KOPT-K1 (cell line): ENCODE measurements around the gene SUV39H1.

Source experiments
- H3K27ac ChIP-seq: fragments of 200-600 bp; sonication (generic); 2 replicates; pipeline ENCODE4 v1.5.1; 2016; ENCODE audit warnings: antibody characterized with exemption, mild to moderate bottlenecking, low read depth, low read length; ENCODE audit not compliant: poor library complexity, severe bottlenecking
- H3K36me3 ChIP-seq: fragments of 200-600 bp; sonication (generic); 2 replicates; pipeline ENCODE4 v1.5.1; 2017; ENCODE audit warnings: antibody characterized with exemption, mild to moderate bottlenecking, low read length, moderate library complexity; ENCODE audit not compliant: insufficient read depth
- H3K9me3 ChIP-seq: fragments of 200-600 bp; sonication (generic); 2 replicates; pipeline ENCODE4 v1.5.1; 2017; ENCODE audit warnings: antibody characterized with exemption, low read length, mild to moderate bottlenecking; ENCODE audit not compliant: insufficient read depth, poor library complexity, severe bottlenecking

The SUV39H1 gene

DNA sequence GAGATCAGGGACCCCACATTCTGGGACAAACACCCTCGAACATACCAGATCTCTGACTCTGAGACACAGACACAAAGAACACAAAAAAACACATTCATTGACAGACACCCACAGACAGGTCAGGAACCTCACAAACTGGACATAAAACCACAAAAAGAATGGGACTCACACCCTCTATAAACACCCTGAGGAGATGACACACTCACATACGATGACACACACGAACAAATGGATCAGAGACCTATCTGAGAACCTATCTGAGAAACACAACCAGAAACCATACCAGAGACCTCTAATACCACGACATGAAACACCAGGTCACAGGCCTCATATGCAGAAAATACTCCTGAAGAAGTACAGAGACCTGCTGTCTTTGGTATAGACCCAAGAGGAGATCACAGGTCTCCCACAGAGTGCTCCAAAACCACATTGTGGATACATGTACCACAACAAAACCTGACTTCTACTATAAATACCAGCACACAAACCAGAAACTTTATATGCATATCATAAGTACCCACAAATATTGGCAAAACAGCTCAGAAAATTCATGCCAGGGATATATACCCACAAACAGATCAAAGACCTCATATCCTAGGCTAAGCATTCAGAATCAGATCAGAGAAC, 19.5 kb downstream of the SUV39H1 start:
- H3K9me3 ChIP-seq, result no peaks in the 10 kb centered on the region
- H3K36me3 ChIP-seq, result no peaks in the 10 kb centered on the region

DNA sequence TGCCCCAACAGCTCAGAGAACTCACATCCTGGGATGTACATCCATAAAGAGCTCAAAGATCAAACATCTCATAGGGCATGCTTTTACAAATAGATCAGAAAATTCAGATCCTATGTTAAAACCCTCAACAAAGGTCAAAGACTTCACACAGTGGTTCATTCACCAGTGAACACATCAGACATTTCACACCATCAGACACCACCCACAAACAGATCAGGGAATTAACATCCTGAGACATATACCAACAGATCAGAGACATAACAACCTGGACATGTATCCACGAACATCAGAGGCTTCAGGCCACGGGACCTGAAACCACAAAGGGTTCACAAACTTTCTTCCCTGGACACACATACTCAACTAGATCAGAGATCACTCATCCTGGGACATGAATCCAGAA, 23.4 kb downstream of the SUV39H1 start:
- Histone ChIP-seq H3K9me3 (no peaks in the 10 kb centered on the region), H3K36me3 (no peaks in the 10 kb centered on the region), H3K27ac (no peak overlapping the region)

More for the DNA sequence above, 19.5 kb downstream of the SUV39H1 start:
- H3K27ac ChIP-seq, result no peak overlapping the region

DNA sequence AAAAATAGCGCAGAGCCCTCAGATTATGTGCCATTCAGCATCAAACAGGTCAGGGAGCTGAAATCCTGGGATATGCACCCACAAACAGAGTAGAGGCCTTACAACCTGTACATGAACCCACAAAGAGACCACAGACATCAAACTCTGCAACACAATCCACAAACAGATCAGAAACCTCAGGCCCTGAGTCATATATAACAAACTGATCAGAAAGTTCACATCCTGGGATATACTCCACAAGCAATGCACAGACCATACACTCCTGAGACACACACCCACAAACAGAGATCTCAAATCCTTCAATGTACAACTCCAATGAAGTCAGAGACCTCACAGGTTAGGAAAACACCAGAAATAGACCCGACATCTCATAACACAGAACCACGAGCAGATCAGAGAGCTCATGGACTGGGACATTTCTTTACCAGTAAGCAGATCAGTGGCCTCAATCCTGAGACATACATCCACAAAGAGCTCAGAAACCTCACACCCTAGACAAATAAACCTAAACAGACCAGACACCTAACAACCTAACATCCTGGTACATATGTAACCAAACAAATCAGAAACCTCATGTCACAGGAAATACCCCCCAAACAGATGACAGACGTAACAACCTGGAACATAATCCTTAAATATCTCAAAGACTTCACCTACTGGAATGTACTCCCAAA, 24.2 kb downstream of the SUV39H1 start:
- no peak overlapping the region for H3K27ac ChIP-seq
- no peaks in the 10 kb centered on the region for H3K36me3 ChIP-seq
- H3K9me3 ChIP-seq, result no peaks in the 10 kb centered on the region

DNA sequence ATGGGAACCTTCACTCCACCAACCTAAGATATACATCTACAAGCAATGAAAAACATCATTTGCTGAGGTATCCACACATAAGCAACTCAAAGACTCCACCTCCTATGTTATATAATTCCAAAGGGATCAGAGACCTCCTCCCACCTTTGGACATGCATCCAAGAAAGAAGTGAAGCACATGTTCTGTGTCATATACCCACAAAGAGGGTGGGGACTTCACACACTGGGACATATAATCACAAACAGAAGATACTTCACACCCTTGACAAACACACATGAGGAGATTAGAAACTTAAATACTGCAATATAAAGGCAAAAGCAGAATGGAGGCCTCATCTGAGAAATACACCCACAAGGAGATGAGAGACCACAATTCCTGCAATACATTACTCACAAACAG, 25.4 kb downstream of the SUV39H1 start:
- Histone ChIP-seq H3K36me3 (no peaks in the 10 kb centered on the region), H3K27ac (no peak overlapping the region), H3K9me3 (no peaks in the 10 kb centered on the region)

DNA sequence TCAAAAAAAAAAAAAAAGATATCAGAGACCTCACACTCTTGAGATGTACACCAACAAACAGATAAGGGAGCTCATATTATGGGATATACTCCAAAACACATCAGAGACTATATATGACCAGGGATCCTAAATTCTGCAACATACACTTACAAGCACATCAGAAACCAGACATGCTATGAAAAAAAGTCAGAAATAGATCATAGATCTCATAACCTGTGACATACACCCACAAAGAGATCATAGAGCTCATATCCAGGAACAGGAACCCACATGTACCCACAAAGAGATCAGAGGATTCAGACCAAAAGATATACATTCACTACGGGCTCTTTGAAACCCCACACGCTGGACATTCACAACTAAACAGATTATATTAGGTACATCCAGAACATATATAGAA, 30.1 kb downstream of the SUV39H1 start:
- H3K27ac ChIP-seq, result no peak overlapping the region
- H3K36me3 ChIP-seq, result no peaks in the 10 kb centered on the region
- H3K9me3 ChIP-seq, result no peaks in the 10 kb centered on the region

DNA sequence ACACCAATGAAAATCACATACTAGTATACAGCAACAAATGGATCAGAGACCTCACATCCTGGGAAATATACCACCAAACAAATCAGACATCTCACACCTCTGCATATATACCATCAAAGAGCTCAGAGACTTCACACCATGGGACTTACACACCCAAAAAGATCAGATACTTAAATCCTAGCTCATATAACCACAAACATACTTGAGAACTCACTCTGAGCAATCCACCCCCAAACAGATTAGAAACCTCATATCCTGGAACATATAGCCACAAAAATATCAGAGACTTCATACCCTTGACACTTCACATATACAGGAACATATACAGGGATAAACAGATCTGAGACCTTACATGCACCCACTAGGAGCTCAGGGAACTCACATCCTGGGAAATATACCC, 32.1 kb downstream of the SUV39H1 start:
- Histone ChIP-seq H3K27ac (no peak overlapping the region), H3K36me3 (no peaks in the 10 kb centered on the region), H3K9me3 (no peaks in the 10 kb centered on the region)

DNA sequence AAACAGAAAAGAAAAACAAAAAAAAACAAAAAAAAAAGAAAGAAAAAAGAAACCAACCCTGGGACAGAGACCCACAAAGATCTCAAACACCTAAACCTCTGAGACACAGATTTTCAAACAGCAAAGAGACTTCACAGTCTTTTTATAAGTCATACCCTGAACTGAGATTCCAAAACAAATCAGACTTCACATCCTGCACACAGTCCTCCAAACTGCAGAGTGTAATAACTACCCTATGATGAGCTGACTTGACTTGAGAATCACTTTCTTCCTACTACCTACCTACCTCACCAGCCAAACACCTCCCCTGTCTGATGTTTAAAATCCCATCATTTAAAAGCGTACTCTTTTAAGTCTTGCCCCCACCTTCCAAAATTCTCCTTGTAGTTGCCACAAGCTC, 39.8 kb downstream of the SUV39H1 start:
- Histone ChIP-seq H3K9me3 (no peaks in the 10 kb centered on the region), H3K27ac (peak overlapping the region; percentile 85), H3K36me3 (no peaks in the 10 kb centered on the region)

DNA sequence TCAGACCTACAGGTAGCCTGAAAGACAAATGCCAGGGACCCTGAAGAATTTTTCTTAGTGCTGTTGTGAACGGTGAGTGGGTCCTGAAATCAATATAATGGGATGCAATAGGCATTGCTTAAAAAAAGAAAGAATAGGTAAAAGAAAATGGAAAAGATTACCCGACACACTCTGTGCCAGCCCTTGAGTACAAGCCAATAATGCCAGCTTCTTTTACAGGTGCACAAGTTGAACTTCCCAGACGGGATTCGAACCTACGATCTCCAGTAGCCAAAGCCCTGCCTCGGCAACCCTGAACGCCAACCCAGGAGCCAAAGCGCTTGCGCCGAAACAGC, 40.3 kb downstream of the SUV39H1 start:
- Histone ChIP-seq H3K27ac (peak overlapping the region; percentile 85), H3K9me3 (no peaks in the 10 kb centered on the region), H3K36me3 (no peaks in the 10 kb centered on the region)

DNA sequence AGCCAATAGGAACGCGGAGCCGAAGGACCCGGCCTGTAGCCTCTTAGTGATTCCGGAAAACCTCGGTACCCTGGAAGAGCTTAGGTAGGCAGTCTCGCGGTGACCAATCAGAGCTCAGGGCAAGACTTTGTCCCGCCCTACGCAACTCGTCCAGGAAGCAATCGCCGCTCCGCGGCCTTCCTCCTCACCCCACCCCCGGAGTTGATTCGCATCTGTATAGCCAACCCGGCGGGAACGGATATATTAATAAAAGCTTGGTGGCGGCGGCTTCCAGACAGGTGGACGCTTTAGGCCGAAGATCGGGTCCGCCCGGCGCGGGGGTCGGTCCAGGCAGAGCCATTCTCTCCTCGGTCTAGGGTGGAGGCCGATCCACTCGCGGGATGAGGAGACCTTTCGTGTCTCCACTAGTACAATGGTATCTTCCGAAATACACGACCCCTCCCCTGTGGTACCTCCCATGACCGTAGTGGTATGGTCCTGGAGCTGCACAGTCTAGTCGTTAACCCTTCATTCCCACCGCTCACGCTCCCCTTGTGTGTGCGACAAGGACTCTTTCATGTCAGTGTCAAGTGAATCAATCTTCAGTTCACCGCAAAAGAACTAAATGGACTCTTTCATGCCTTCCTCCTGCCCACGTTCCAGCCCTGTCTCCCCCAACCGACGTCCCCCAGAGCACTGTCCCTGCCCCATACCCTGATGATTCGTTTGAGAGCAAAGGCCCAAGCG, 40.8 kb downstream of the SUV39H1 start:
- Histone ChIP-seq H3K9me3 (no peaks in the 10 kb centered on the region), H3K36me3 (no peaks in the 10 kb centered on the region), H3K27ac (peak overlapping the region; percentile 85)

DNA sequence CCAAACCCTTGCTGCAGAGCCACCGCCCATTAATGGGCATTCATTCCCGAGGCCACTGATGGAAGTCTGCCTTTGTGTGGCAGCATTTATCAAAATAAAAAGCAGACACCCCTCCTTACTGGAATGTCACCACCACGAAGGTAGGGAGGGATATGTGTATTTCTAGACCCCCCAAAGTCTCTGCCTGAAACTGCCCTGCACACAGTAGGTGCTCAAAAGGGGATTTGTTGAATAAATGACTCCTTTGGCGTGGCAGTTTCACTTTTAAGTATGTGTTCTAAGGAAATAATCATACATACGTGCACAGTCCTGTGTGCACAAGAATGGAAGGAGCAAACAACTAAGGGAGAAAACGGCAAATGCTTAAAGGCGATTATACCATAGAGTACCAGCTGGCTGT, 41.4 kb downstream of the SUV39H1 start:
- no peaks in the 10 kb centered on the region for H3K36me3 ChIP-seq
- peak overlapping the region; percentile 85 for H3K27ac ChIP-seq
- H3K9me3 ChIP-seq, result no peaks in the 10 kb centered on the region

DNA sequence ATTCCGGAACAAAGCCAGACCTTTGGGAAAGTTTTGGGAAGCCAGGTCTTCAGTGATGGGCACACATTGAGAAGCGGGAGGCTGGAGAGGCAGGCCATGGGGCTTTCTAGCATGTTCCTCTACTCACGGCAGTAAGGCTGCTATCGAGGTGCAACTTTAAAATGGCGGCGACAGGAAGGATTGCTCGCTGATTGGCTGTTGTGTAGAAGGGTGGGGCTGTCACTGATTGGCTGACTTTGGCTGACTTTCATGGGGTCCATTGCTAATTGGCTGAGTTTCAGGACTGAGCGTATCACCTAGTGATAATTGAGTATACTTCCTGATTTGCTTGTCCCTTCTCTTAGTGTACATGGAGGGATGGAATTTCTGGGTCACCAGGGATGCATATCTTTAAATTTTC, 45.3 kb downstream of the SUV39H1 start:
- Histone ChIP-seq H3K27ac (no peak overlapping the region), H3K36me3 (no peaks in the 10 kb centered on the region), H3K9me3 (no peaks in the 10 kb centered on the region)

DNA sequence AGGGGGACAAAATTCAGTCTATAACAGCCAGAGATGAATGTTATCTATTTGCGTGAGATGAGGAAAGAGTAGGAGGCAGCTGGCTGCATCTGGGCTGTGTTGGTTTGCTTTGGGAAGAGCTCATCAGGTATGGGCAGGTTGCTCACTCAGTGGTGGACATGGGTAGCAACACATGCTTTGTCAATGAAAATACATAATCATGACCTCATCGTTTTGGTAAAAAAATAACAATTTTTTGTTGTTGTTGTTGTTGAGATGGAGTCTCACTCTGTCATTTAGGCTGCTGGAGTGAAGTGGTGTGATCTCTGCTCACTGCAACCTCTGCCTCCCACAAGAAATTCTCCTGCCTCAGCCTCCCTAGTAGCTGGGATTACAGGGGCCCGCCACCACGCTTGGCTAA, 48.7 kb downstream of the SUV39H1 start:
- Histone ChIP-seq H3K27ac (no peak overlapping the region), H3K36me3 (no peaks in the 10 kb centered on the region), H3K9me3 (no peaks in the 10 kb centered on the region)

DNA sequence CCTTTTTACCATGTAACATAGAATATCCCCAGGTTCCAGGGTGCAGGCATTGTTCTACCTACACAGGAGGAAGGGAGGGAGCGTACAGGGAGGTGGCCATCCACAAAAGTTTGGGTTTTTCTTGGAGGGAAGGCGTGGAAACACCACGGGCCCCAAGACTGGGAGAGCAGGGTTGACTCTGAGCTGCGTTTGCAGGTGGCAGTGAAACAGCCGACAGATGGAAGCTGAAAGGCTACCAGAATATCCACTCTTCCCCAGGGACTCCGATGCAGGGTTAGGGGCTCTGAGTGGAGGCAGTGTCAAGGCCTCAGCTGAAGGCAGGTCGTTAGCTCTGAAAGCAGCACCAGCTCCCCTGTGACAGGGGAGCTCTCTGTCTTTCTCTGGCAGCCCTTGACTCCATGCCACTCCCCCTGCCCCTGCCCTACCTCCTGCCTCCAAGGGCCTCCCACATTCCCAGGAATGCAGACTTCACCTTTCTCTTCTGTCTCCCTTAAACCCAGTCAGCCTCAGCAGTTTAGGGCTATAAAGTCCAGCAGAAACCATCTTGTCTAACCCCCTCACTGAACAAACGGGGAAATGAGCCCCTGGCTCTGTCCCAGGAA, 51.0 kb downstream of the SUV39H1 start:
- H3K36me3 ChIP-seq, result no peaks in the 10 kb centered on the region
- H3K27ac ChIP-seq, result no peak overlapping the region
- H3K9me3 ChIP-seq, result no peaks in the 10 kb centered on the region

DNA sequence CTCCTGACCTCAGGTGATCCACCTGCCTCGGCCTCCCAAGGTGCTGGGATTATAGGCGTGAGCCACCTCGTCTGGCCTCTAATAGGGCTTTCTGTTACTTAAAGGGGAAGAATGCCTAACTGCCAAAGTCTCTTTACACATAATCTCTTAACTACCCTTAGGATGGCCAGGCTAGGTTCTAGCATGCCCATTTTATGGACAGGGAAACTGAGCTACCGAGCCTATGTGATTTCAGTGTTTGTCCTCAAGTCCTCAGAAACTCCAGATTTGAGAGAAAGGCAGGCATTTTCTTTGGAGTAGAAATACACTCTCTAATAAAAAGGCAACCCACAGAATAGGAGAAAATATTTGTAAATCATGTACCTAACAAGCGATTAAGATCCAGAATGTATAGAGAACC, 52.6 kb downstream of the SUV39H1 start:
- Histone ChIP-seq H3K9me3 (no peaks in the 10 kb centered on the region), H3K27ac (no peak overlapping the region), H3K36me3 (no peaks in the 10 kb centered on the region)

DNA sequence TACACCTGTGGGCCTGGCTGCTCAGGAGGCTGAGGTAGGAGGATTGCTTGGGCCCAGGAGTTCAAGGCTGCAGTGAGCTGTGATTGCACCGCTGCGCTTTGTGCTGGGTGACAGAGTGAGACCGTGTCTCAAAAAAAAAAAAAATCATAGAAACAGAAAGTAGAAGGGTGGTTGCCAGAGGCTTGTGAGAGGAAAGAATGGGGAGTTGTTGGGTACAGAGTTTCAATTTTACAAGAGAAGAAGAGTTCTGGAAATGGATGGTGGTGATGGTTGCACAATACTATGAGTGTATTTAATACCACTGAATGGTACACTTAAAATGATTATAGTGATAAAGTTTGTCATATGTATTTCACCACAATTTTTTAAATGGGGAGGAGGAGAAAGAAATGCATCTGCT, 54.8 kb downstream of the SUV39H1 start:
- Histone ChIP-seq H3K27ac (no peak overlapping the region), H3K36me3 (no peaks in the 10 kb centered on the region), H3K9me3 (no peaks in the 10 kb centered on the region)
